ENCODE measurements around the gene ZNF621. TPM values are rescaled to one million over a fixed set of nuclear protein-coding genes. Genes with fewer than 3 reads are reported as not detected.

ZNF621 gene
- total and polyA plus RNA-seq, 4 donors = 3.3 to 11.5 (median 7.0) TPM

- Histone ChIP-seq H3K27ac (ENCODE audit: low read depth in 1 of 2, low read length in 2 of 2) (peak overlapping the region; percentile 61 to 70), H3K9me3 (ENCODE audit: control insufficient read depth in 4 of 4, low read length in 3 of 4) (no peaks in the 10 kb centered on the region), H3K9ac (ENCODE audit: low read depth in 1 of 2, low read length in 2 of 2) (no peak overlapping the region), H3K4me3 (ENCODE audit: low read depth in 1 of 3, low read length in 3 of 3) (no peak overlapping the region), H3K4me1 (ENCODE audit: control insufficient read depth in 4 of 4, insufficient read depth in 4 of 4, low read length in 3 of 4) (peaks cover 4 to 24% (median 18%) of the 10 kb centered on the region in 4 donors), H3K27me3 (ENCODE audit: control insufficient read depth in 4 of 4, insufficient read depth in 4 of 4, low read length in 3 of 4) (no peaks in the 10 kb centered on the region), H3K36me3 (ENCODE audit: control insufficient read depth in 4 of 4, insufficient read depth in 3 of 4, low read depth in 1 of 4, low read length in 3 of 4) (no peaks in the 10 kb centered on the region)
- DNase-seq (ENCODE audit: low spot score) = no peak
- TF ChIP-seq FOXA1 (IDR thresholded peaks at IDR 0.05) = peak; percentile 88
- TF ChIP-seq HNF4G (IDR thresholded peaks at IDR 0.05) = peak; percentile 22
- no peak for TF ChIP-seq TAF1 (conservative IDR thresholded peaks at IDR 0.05)
- TF ChIP-seq ATF3 (IDR thresholded peaks at IDR 0.05) = no peak
- TF ChIP-seq ZBTB33 (IDR thresholded peaks at IDR 0.05) = peak; percentile 38
- peak; percentile 26 to 45 for TF ChIP-seq RAD21 (IDR thresholded peaks at IDR 0.05)
- peak; percentile 78 for TF ChIP-seq YY1 (IDR thresholded peaks at IDR 0.05)
- peak; percentile 93 for TF ChIP-seq FOXA2 (IDR thresholded peaks at IDR 0.05)
- TF ChIP-seq REST (IDR thresholded peaks at IDR 0.05) = peak; percentile 42
- peak; percentile 77 to 86 for TF ChIP-seq HNF4A (conservative IDR thresholded peaks at IDR 0.05)
- TF ChIP-seq RXRA (IDR thresholded peaks at IDR 0.05) = peak; percentile 96 to 97
- TF ChIP-seq JUND (IDR thresholded peaks at IDR 0.05) = peak; percentile 40 to 76
- peak; percentile 86 for TF ChIP-seq MAX (IDR thresholded peaks at IDR 0.05)
- peak; percentile 63 for TF ChIP-seq NR2F2 (IDR thresholded peaks at IDR 0.05)
- TF ChIP-seq GABPA (IDR thresholded peaks at IDR 0.05 in 1 of 2, conservative IDR thresholded peaks at IDR 0.05 in 1 of 2) = no peak
- peak in 1 of 2 donors; percentile 37 for TF ChIP-seq EGR1 (IDR thresholded peaks at IDR 0.05; ENCODE audit: low read depth in 2 of 2)
- peak; percentile 83 for TF ChIP-seq SP1 (IDR thresholded peaks at IDR 0.05)
- TF ChIP-seq CTCF (IDR thresholded peaks at IDR 0.05; ENCODE audit: low read depth, low read length, missing input control) = no peak
- WGBS = 39% methylated on average over 7 of the region's 7 CpGs
Observed at GRCh38 chr3:40583691-40584090, 58.9 kb downstream of the ZNF621 start.
